Dendritic cell treated with granulocyte-macrophage colony-stimulating factor and Interleukin-4, amounts not matched to agents 40 ng/mL and 50 ng/mL, for 4 days (primary cell): ENCODE data around the gene MLH3.
"Not testable (repeated sequence)": the region's sequence is repeated elsewhere in the genome, so short reads cannot be mapped to it uniquely, and the experiment has no call there.

ENCODE experiments used
- H3K27ac Mint-ChIP-seq: one replicate; pipeline ENCODE4 v1.8.0; 2022; ENCODE audit warnings: mild to moderate bottlenecking, mixed read lengths
- H3K27me3 Mint-ChIP-seq: one replicate; pipeline ENCODE4 v1.8.0; 2022; ENCODE audit warnings: mild to moderate bottlenecking, mixed read lengths
- H3K36me3 Mint-ChIP-seq: one replicate; pipeline ENCODE4 v1.8.0; 2022; ENCODE audit warnings: low read depth, mixed read lengths
- H3K4me1 Mint-ChIP-seq: one replicate; pipeline ENCODE4 v1.8.0; 2022; ENCODE audit warnings: low read depth, mixed read lengths
- H3K4me3 Mint-ChIP-seq: one replicate; pipeline ENCODE4 v1.8.0; 2022; ENCODE audit warnings: mild to moderate bottlenecking, moderate library complexity, mixed read lengths
- H3K9me3 Mint-ChIP-seq: one replicate; pipeline ENCODE4 v1.8.0; 2022; ENCODE audit warnings: mixed read lengths
- intact Hi-C: fragments of 100-400 bp; cut with micrococcal nuclease; formaldehyde crosslinking; loops from one replicate; pipeline ENCODE4 v1.15.0; 2022

MLH3 gene

GRCh38 chr14:75079521-75079920 is 28.3 kb upstream of the MLH3 start:
- Mint-ChIP-seq H3K4me3 (no peak overlapping the region), H3K4me1 (no peaks in the 10 kb centered on the region), H3K9me3 (no peaks in the 10 kb centered on the region), H3K27ac (no peak overlapping the region), H3K27me3 (no peaks in the 10 kb centered on the region), H3K36me3 (peaks cover 32% of the 10 kb centered on the region)
- intact Hi-C loops: no loop called here

DNA sequence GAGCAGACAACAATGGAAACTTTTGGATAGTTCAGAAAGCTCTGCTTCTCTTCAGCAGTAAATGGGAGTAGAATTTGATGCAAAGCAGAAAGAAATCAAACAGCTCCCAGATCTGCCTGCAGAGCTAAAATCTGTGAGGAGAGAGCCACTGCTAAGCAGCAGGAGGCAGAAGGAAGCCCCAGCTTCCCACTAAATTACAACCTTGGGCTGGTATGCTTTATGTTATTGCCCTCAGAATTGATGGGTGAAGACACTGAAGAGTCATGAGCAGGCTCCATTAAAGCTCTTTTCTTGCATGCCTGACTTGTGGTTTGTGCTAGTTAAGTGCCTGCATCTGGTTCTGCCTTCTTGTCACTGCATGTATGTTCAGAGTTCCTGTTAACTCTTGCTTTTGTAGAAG is 26.5 kb upstream of the MLH3 start:
- Mint-ChIP-seq H3K4me1 (no peaks in the 10 kb centered on the region), H3K36me3 (peaks cover 14% of the 10 kb centered on the region), H3K9me3 (no peaks in the 10 kb centered on the region), H3K27me3 (no peaks in the 10 kb centered on the region), H3K27ac (no peak overlapping the region), H3K4me3 (no peak overlapping the region)
- intact Hi-C loops: no loop called here

DNA sequence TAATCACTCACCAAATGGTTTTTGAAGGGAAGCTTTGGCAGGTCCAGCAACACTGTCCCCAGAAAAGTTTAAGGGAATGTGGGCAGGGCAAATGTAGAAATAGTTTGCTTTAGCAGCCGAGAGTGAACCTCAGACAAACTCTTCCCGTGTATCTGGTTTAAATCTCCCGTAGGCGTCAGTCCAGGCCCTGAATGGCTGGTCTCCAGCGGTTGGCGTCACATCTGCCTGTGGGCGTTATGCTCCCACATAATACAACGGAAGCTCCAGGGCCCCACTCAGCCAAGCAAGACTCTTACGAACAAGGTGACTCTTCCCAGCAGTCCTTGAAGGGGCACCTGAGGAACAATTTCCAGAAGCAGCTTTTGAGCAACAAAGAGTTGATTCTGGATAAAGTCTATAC is 19.1 kb upstream of the MLH3 start:
- intact Hi-C loops: no loop called here
- no peaks in the 10 kb centered on the region for H3K36me3 Mint-ChIP-seq
- H3K4me1 Mint-ChIP-seq: peaks cover 6% of the 10 kb centered on the region
- no peaks in the 10 kb centered on the region for H3K9me3 Mint-ChIP-seq
- H3K27ac Mint-ChIP-seq: no peak overlapping the region
- H3K27me3 Mint-ChIP-seq: no peaks in the 10 kb centered on the region
- H3K4me3 Mint-ChIP-seq: no peak overlapping the region

GRCh38 chr14:75069811-75070145 is 18.5 kb upstream of the MLH3 start:
- Mint-ChIP-seq H3K27ac (no peak overlapping the region), H3K27me3 (no peaks in the 10 kb centered on the region), H3K4me1 (peaks cover 6% of the 10 kb centered on the region), H3K9me3 (no peaks in the 10 kb centered on the region), H3K36me3 (no peaks in the 10 kb centered on the region), H3K4me3 (no peak overlapping the region)
- intact Hi-C loops: no loop called here

- intact Hi-C loops: no loop called here
- H3K36me3 Mint-ChIP-seq: no peaks in the 10 kb centered on the region
- no peaks in the 10 kb centered on the region for H3K27me3 Mint-ChIP-seq
- no peak within 1 kb of the TSS for H3K27ac Mint-ChIP-seq
- peaks cover 6% of the 10 kb centered on the region for H3K4me1 Mint-ChIP-seq
- H3K4me3 Mint-ChIP-seq: no peak within 1 kb of the TSS
- no peaks in the 10 kb centered on the region for H3K9me3 Mint-ChIP-seq
These were observed 18.0 kb upstream of the MLH3 start, which contains the start of gene ZC2HC1C for GRCh38 chr14:75069121-75069810. ZC2HC1C (plus strand) TSS chr14:75069641; CDS start chr14:75070574, 933 bp downstream.

DNA sequence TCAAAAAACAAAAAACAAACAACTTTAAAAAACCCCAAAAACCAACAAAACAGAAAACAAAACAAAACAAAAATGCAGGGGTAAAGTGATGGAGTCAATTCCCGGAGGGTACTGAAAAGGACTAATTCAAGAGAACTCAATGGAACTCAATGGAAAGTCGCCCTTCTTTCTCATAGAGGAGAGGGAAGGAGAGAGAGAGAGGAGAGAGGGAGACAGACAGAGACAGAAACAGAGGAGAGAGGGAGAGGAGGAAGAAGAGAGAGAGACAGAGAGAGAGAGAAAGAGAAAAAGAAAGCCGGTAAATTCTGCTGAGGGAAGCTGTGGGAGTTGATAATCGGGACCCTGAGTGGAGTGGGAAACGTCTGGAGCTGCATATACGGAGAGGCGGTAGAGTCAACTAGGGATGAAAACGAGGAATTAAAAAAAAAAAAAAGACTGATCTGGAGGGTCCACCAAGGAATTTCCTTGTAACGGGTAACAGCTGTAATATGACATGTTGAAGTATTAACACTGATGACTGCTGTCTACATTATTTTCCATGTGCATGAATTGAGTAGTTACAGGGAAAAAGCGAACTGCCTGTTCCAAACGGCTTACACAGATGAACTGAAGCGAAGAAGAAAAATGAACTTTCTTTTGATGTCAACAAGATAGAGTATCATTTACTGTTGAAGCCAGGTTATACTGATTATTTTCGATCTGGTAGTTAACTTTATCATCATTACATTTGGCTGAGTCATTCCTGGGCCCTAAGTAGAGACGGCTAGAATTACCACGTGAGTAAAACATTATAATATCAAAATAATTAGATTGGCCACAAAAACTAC is 17.2 kb upstream of the MLH3 start:
- H3K4me3 Mint-ChIP-seq: no peak overlapping the region
- peaks cover 6% of the 10 kb centered on the region for H3K36me3 Mint-ChIP-seq
- intact Hi-C loops: no loop called here
- H3K4me1 Mint-ChIP-seq: peaks cover 14% of the 10 kb centered on the region
- no peak overlapping the region for H3K27ac Mint-ChIP-seq
- H3K9me3 Mint-ChIP-seq: no peaks in the 10 kb centered on the region
- no peaks in the 10 kb centered on the region for H3K27me3 Mint-ChIP-seq

DNA sequence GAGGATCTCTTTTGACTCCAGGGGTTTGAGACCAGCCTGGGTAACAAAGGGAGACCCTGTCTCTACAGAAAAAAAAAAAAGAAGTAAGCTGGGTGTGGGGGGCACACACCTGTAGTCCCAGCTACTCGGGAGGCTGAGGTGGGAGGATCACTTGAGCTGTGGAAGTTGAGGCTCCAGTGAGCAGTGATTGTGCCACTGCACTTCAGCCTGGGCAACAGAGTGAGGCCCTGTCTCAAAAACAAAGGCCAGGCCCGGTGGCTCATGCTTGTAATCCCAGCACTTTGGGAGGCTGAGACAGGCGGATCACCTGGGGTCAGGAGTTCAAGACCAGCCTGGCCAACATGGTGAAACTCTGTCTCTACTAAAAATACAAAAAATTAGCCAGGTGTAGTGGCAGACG is 16.5 kb upstream of the MLH3 start:
- intact Hi-C loops: not testable (repeated sequence)

GRCh38 chr14:75067212-75067611 is 15.9 kb upstream of the MLH3 start:
- no peak overlapping the region for H3K27ac Mint-ChIP-seq
- intact Hi-C loops: no loop called here
- no peak overlapping the region for H3K4me3 Mint-ChIP-seq
- no peaks in the 10 kb centered on the region for H3K27me3 Mint-ChIP-seq
- H3K9me3 Mint-ChIP-seq: no peaks in the 10 kb centered on the region
- peaks cover 19% of the 10 kb centered on the region for H3K4me1 Mint-ChIP-seq
- H3K36me3 Mint-ChIP-seq: peaks cover 7% of the 10 kb centered on the region

More for the DNA sequence above, 16.5 kb upstream of the MLH3 start:
- H3K4me1 Mint-ChIP-seq: peaks cover 19% of the 10 kb centered on the region
- H3K27ac Mint-ChIP-seq, H3K9me3 Mint-ChIP-seq, H3K4me3 Mint-ChIP-seq, H3K27me3 Mint-ChIP-seq, H3K36me3 Mint-ChIP-seq: not testable (repeated sequence)

DNA sequence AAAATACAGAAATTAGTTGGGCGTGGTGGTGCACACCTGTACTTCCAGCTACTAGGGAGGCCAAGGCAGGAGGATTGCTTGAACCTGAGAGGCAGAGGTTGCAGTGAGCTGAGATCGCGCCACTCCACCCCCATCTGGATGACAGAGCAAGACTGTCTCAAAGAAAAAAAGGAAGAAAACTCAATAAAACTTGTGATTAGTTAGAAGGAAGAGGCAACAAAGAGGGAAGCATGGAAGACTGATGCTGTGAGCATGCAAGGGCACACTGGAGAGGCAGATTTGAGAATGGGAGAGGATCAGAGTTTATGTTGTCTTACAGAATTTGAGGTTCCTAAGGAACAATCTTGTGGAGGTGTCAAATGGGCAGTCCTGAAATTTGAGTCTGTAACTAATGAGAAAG is 15.4 kb upstream of the MLH3 start:
- H3K27me3 Mint-ChIP-seq: no peaks in the 10 kb centered on the region
- H3K4me1 Mint-ChIP-seq: peaks cover 19% of the 10 kb centered on the region
- H3K9me3 Mint-ChIP-seq: no peaks in the 10 kb centered on the region
- intact Hi-C loops: no loop called here
- H3K4me3 Mint-ChIP-seq: no peak overlapping the region
- H3K27ac Mint-ChIP-seq: no peak overlapping the region
- H3K36me3 Mint-ChIP-seq: peaks cover 7% of the 10 kb centered on the region

GRCh38 chr14:75064205-75064567 is 12.9 kb upstream of the MLH3 start:
- H3K27ac Mint-ChIP-seq: peak overlapping the region; percentile 92
- H3K36me3 Mint-ChIP-seq: peaks cover 22% of the 10 kb centered on the region
- peaks cover 14% of the 10 kb centered on the region for H3K4me1 Mint-ChIP-seq
- H3K9me3 Mint-ChIP-seq: no peaks in the 10 kb centered on the region
- no peaks in the 10 kb centered on the region for H3K27me3 Mint-ChIP-seq
- intact Hi-C loops: loop anchor here (5.0 kb wide), 1 partner anchor 62 kb away; the partner anchor contains the start of gene EIF2B2
- H3K4me3 Mint-ChIP-seq: peak overlapping the region; percentile 94

- H3K27me3 Mint-ChIP-seq: no peaks in the 10 kb centered on the region
- H3K27ac Mint-ChIP-seq: peak within 1 kb of the TSS; percentile 92
- no peaks in the 10 kb centered on the region for H3K9me3 Mint-ChIP-seq
- intact Hi-C loops: loop anchor here (5.0 kb wide), 1 partner anchor 61 kb away; the partner anchor contains the start of gene EIF2B2
- H3K4me3 Mint-ChIP-seq: peak within 1 kb of the TSS; percentile 94
- peaks cover 23% of the 10 kb centered on the region for H3K36me3 Mint-ChIP-seq
- peaks cover 14% of the 10 kb centered on the region for H3K4me1 Mint-ChIP-seq
These were observed 12.4 kb upstream of the MLH3 start, which contains the start of gene ACYP1 for GRCh38 chr14:75063491-75064204. ACYP1 (minus strand) TSS chr14:75064024; CDS start chr14:75063553, 471 bp downstream.

DNA sequence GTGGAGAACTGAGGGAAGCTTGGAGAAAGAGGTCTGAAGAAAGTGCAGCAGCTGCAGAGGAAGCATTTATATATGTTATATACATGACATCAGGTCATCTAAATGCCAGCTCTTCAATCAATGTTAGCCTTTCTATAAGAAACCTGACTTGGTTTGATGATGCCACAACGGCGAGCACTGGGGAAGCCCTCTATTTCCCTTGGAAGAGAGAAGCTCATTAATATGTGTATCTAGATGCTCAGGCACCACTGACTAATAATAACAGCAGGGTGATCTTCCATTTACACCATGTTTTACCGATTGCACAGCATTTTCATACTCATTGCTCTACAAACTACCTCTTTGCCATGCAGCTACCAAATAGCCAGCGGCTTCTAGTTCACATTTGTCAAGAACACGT is 11.7 kb upstream of the MLH3 start:
- peaks cover 14% of the 10 kb centered on the region for H3K4me1 Mint-ChIP-seq
- intact Hi-C loops: loop anchor here (5.0 kb wide), 1 partner anchor 61 kb away; the partner anchor contains the start of gene EIF2B2
- peak overlapping the region; percentile 92 for H3K27ac Mint-ChIP-seq

GRCh38 chr14:75060420-75060819 is 9.2 kb upstream of the MLH3 start:
- intact Hi-C loops: loop anchor here (5.0 kb wide), 1 partner anchor 58 kb away; the partner anchor contains the start of gene EIF2B2

More for the DNA sequence above, 11.7 kb upstream of the MLH3 start:
- H3K4me3 Mint-ChIP-seq: peak overlapping the region; percentile 94
- H3K27me3 Mint-ChIP-seq: no peaks in the 10 kb centered on the region
- H3K9me3 Mint-ChIP-seq: no peaks in the 10 kb centered on the region
- H3K36me3 Mint-ChIP-seq: peaks cover 23% of the 10 kb centered on the region

DNA sequence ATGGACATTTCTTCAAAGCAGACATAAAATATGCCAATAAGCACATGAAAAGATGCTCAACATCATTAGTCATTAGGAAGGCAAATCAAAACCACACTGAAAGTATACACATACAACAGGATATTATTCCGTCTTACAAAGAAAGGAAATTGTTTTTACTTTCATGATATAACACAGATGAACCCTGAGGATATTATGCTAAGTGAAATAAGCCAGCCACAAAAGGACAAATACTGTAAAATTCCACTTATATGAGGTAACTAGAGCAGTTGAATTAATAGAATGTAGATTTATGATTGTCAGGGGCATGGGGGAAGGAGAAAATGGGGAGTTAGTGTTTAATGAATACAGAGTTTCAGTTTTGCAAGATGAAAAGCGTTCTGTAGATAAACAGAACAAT is 8.4 kb upstream of the MLH3 start:
- Mint-ChIP-seq H3K27ac (no peak overlapping the region), H3K4me3 (no peak overlapping the region), H3K36me3 (peaks cover 23% of the 10 kb centered on the region), H3K4me1 (peaks cover 30% of the 10 kb centered on the region), H3K9me3 (no peaks in the 10 kb centered on the region), H3K27me3 (no peaks in the 10 kb centered on the region)
- intact Hi-C loops: loop anchor here (5.0 kb wide), 1 partner anchor 57 kb away; the partner anchor contains the start of gene EIF2B2

More at GRCh38 chr14:75060420-75060819, 9.2 kb upstream of the MLH3 start:
- H3K9me3 Mint-ChIP-seq: no peaks in the 10 kb centered on the region
- peaks cover 23% of the 10 kb centered on the region for H3K36me3 Mint-ChIP-seq
- no peak overlapping the region for H3K27ac Mint-ChIP-seq
- H3K4me1 Mint-ChIP-seq: peaks cover 27% of the 10 kb centered on the region
- no peaks in the 10 kb centered on the region for H3K27me3 Mint-ChIP-seq
- no peak overlapping the region for H3K4me3 Mint-ChIP-seq
